Lung microvascular endothelial cell (primary cell): Measurements from ENCODE around the gene BNC2. TPM values are rescaled to one million over a fixed set of nuclear protein-coding genes. Genes with fewer than 3 reads are reported as not detected.
A peak's percentile ranks its signal among the peaks of the same experiment; 100 is the strongest.
"Not testable (repeated sequence)": the region's sequence is repeated elsewhere in the genome, so short reads cannot be mapped to it uniquely, and the experiment has no call there.

Experiments
- DNase-seq, 2 donors: peaks; one replicate each; pipeline versions ENCODE4 v3.0.0 to v3.0.0-alpha.2; 2010; ENCODE audit warnings: low read depth in 2 of 2
- total RNA-seq: library from RNA; depleted of rRNA; stranded (reverse); fragments of >200 nt; gene quantifications from 2 replicates; pipeline ENCODE4 v1.2.1, GENCODE V29; 2014

The BNC2 gene, protein sequence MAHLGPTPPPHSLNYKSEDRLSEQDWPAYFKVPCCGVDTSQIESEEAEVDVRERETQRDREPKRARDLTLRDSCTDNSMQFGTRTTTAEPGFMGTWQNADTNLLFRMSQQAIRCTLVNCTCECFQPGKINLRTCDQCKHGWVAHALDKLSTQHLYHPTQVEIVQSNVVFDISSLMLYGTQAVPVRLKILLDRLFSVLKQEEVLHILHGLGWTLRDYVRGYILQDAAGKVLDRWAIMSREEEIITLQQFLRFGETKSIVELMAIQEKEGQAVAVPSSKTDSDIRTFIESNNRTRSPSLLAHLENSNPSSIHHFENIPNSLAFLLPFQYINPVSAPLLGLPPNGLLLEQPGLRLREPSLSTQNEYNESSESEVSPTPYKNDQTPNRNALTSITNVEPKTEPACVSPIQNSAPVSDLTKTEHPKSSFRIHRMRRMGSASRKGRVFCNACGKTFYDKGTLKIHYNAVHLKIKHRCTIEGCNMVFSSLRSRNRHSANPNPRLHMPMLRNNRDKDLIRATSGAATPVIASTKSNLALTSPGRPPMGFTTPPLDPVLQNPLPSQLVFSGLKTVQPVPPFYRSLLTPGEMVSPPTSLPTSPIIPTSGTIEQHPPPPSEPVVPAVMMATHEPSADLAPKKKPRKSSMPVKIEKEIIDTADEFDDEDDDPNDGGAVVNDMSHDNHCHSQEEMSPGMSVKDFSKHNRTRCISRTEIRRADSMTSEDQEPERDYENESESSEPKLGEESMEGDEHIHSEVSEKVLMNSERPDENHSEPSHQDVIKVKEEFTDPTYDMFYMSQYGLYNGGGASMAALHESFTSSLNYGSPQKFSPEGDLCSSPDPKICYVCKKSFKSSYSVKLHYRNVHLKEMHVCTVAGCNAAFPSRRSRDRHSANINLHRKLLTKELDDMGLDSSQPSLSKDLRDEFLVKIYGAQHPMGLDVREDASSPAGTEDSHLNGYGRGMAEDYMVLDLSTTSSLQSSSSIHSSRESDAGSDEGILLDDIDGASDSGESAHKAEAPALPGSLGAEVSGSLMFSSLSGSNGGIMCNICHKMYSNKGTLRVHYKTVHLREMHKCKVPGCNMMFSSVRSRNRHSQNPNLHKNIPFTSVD
- 3.4 and 6.5 TPM in 2 replicates for total RNA-seq

DNA sequence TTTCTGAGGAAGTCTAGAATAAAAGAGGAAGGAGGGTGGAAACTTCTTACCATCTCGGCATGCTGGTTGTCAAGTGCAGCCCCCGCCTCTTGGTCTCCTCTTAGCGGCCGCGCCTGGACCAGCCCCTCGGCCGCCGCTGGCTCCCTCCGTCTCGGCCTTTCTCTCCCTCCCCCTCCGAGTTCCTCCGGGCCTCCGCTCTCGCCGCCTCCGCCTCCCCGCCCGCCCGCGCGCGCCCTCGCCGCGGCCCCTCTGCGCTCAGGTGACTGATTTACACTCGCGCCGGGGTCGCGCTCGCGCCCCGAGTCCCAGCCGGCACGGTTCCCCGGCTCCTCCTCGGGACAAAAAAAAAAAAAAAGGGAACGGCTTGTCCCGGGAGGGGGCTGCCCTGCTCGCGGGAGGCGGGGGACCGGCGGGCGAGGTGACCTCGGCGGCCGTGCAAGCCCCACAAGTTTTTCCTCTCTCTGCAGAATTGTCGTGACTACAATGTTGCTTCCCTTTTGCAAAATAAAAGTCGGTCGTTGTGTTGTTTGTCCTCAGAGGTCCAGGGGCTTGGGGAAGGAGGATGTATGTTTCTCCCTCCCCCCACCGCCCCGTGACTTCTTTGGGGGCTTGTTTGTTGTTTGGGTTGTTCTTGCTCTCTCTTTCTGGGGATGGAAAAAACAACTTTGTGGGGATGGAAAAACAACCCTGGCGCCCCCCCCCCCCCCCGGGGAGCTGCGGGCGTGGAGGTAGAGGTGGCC is at the start of gene BNC2:
Gene BNC2 (minus strand): TSS at position 75 of the 740 bp plus-strand sequence. CDS start 22 bp downstream, at position 53.
- DNase-seq: peak; percentile 1 to 46

GRCh38 chr9:16918920-16919319 is 48.5 kb upstream of the BNC2 start:
- no peak for DNase-seq

GRCh38 chr9:16915126-16915831 is 44.8 kb upstream of the BNC2 start:
- no peak for DNase-seq

DNA sequence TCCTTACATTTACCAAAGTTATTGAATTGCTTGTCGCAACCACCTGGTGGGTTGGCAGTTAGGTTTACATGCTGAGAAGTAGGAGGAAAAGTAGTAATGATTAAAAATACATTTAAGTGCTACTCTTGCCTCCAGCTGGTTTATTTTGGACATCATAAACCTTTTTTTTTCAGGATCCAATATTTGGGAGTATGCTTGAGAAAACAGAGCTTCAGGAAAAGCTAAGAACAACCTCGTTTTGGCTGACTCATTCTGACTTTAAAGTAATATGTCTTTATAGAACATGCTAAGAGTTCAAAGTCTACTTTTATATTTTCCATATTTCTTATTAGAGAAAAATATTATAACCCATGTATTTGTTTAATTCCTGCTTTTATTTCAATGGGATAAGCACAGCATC is 41.7 kb upstream of the BNC2 start:
- DNase-seq: no peak

GRCh38 chr9:16908206-16908605 is 37.7 kb upstream of the BNC2 start:
- not testable (repeated sequence) for DNase-seq

- no peak for DNase-seq
Observed at GRCh38 chr9:16904655-16905054, 34.2 kb upstream of the BNC2 start.

DNA sequence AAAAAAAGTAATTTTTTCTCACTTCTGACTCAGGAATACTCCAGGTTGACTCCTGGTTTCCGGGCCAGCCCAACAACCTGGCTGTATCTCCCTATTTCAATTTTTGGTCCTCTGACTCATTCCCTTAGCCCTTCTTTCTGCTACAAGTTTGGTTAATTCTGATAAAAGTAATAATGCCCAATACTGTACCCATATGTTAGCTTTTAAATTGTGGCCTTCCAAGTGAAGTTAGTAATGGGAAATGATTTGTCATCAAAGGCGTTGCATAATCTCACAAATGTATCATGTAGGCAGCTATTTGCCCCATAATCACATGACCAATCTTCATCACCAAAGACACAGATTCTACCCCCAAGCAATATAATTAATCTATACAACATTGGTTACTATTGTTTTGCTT is 31.1 kb upstream of the BNC2 start:
- no peak for DNase-seq

DNA sequence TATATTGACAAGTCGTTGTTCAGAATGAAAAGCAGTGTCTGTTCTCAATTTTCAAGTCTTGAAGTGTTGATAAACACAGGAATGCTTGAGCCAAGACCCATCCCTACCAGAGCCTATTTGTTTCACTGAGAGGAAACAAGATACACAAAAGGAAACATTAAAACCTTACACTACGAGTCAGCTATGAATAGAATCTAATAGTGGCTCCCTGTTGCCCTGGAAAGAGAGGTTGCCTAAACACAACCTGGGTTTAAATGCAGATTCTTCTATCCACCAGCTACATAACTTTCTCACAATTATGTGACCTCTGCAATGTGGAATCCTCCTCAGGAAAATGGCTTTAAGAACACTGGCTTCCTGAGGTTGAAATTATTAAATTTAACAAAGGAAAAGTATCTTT is 29.1 kb upstream of the BNC2 start:
- no peak for DNase-seq

GRCh38 chr9:16898464-16898863 is 28.0 kb upstream of the BNC2 start:
- DNase-seq: no peak

DNA sequence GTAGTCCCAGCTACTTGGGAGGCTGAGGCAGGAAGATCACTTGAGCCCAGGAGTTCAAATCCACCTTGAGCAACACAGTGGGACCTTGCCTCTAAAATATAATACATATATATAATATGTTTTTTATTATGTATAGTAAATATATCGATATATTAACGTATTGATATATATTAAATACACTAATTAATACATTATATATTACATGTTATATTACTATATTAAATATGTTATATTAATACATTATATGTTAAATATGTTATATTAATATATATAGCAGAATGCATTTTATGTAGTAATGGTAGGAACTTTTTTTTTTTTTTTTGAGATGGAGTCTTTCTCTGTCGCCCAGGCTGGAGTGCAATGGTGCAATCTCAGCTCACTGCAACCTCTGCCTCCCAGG is 18.1 kb upstream of the BNC2 start:
- no peak for DNase-seq

DNA sequence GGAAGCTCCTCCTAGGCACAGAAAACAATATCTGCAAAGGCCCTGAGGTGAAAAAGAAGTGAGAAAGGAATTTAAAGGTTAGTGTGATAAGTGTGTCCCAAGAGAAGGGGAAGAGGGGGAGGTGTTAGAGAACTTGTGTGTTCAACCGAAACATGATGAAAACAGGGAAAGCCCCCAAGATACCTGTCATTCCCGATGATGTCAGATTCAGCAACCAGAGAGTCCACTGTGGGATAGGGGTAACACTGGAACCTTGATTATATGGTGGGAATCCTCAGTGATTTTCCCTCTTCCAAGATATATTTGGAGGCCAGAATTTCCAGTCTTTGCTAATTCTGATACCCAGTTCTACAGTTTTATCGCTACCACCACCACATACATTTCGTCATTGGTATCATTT is 15.5 kb upstream of the BNC2 start:
- DNase-seq: no peak

GRCh38 chr9:16884952-16885513 is 14.6 kb upstream of the BNC2 start:
- peak in 1 of 2 donors; percentile 4 for DNase-seq

DNA sequence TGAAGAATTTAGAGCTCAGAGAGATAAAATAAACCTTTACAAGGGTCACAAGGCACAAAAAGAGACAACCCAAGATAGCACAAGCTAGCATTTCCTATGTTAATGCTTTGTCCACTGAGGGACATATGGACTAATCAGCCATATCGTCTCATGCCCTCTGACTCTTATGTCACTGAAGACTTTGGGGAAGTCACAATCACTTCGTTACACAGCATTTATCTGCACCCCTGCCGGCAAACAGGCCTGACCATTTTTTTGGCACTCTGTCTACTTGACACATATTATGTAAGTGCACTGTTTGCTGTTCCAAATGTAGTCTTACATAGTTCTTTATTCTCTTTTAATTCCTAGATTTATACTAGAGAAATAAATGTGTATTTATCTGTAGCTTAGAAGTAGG is 13.9 kb upstream of the BNC2 start:
- DNase-seq: no peak

DNA sequence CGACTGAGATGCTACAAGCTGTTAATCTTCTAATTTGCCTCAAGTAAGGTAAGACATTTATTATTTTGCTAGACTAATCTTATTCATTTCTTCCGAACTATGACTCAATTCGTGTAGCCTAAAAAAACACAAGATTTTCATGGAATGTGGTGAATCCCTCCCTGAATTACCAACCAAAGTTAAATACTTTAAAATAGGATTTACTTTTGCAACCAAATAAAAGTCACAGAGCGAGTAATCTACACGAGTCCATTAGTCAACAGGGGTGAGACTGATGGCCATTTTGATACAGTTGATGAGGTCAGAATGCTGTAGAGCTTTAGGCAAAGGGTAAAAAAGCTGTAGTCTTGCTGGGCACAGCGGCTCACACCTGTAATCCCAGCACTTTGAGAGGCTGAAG is 13.1 kb upstream of the BNC2 start:
- DNase-seq: no peak

DNA sequence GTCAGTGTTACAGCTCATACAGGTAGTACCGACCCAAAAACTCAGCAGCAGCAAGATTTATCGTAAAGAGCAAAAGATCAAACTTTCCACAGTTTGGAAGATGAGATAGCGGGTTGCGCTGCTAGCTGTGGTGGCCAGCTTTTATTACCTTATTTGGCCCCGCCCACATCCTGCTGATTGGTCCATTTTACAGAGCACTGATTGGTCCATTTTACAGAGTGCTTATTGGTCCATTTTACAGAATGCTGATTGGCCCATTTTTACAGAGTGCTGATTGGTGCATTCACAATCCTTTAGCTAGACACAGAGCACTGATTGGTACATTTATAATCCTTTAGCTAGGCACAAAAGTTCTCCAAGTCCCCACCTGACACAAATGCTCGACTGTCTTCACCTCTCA is 12.0 kb upstream of the BNC2 start:
- DNase-seq: not testable (repeated sequence)

DNA sequence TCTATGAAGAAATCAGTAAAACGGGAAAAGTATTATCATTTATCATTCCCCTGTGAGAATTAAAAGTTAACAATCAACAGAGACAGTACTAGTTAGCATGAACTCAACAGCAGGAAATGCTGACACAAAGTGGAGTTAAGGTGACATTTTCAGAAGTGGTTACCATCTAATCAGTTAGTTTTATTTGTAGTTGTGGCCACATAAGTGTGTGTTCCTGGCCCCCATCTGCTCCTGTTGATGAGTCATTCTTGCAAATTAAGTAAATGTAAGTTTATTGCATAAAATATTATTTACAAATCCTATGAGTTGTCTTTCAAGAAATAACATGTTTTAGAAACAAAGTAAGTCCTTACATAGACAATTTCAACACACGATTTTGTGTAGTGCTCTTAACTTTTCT is 8.9 kb upstream of the BNC2 start:
- no peak for DNase-seq

- no peak for DNase-seq
Observed at GRCh38 chr9:16877256-16877655, 6.8 kb upstream of the BNC2 start.

DNA sequence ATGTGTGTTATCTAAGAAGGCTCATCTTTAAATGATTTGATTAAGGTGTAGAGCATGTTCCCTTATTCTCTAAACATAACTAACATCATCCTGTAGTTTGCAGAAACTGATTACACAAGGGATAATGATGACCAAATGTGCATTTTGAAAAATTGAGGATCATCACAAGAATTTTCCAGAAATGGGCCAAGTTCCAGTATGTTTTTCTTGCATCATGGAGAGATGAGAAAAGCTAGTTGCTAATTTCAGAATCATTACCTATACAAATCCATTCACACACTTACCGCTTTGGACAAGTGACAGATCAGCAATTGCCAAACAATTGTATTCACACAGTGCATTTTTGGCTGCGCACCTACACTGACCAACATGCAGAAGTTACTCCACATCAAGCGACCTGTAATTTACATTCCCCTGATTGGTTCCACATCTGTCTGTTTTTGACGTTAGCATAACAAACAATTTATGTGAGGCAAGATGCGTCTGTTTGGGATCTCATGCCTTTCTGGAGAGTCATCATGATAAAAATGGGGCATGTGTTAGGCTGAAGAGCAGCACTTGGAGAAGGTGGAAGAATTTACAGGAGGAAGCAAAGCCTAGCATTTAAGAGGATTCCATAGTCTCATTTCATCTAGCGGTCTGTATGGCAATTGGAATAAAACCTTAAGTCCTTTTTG is 2.8 kb upstream of the BNC2 start:
- DNase-seq: no peak

DNA sequence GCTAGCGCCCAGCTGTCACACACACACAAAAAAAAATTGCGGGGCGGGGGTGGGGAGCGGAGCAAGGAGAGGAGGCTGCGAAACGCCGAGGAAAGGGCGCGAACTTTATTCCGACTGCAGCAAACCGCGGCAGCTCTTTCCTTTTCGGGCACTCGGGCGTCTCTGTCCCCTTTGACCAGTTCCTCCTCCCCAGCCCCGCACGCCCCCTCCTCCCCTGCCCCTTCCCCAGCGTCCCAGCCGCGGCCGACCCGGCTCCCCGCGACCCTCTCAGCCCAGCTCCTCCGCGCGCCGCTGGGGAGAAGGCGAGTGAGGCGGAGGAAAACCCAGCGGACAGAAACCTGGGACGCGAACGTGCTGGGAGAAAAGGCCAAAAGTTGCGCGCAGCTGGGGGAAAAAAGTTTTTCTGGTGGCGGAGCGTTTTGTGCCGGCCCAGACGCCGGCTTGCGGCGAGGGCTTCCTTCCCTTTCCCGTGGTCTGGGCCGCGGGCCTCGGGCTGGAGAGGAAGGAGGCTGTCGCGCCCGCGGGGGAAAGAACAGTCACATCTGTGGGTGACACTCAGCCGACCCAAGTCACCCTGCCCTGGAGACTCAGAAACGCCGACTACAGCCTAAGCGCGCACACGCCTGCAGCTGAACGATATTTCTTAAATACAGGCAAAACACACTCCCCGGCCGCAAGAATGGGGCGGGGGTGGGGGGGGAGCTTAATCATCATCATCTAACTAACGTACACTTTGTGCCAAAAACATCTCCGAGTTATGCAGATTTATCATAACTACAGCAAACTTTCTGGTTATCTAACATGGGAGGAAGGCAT is 1.1 kb upstream of the BNC2 start:
- peak; percentile 29 to 64 for DNase-seq
